Lower leg skin (tissue), 4 donors: ENCODE measurements around the gene VDR. TPM values are rescaled to one million over a fixed set of nuclear protein-coding genes. Genes with fewer than 3 reads are reported as not detected.

Experiments
- DNase-seq, 2 donors: peaks; one replicate each; pipeline ENCODE4 v3.0.0-alpha.2; 2019; ENCODE audit warnings: low spot score in 2 of 2
- H3K4me3 ChIP-seq: fragments of 200-600 bp; sonication (generic); 2 replicates; pipeline ENCODE4 v1.5.1; 2017; ENCODE audit warnings: mild to moderate bottlenecking, low read depth; ENCODE audit not compliant: poor library complexity, severe bottlenecking
- CTCF ChIP-seq, 3 donors: fragments of 450-650 bp; IDR thresholded peaks; one replicate each; pipeline ENCODE4 v1.5.1; 2016; ENCODE audit warnings: antibody characterized with exemption in 3 of 3, mild to moderate bottlenecking in 3 of 3, moderate library complexity in 2 of 3
- POLR2A ChIP-seq, 2 donors: fragments of 450-650 bp; IDR thresholded peaks; one replicate each; pipeline ENCODE4 v1.6.1; 2016 to 2017; ENCODE audit warnings: antibody characterized with exemption in 2 of 2, mild to moderate bottlenecking in 1 of 2, moderate library complexity in 1 of 2
- WGBS, 2 donors: methylation state at CpG; one replicate each; pipeline ENCODE4 v1.1.5; 2018; 5-methylcytosine and 5-hydroxymethylcytosine counted together
- intact Hi-C: fragments of 100-400 bp; cut with DNase I; formaldehyde crosslinking; loops from one replicate; pipeline ENCODE4 v1.15.0; 2023; ENCODE audit warnings: low total_unique reads
- total RNA-seq, 4 donors: library from RNA; depleted of rRNA; stranded (reverse); fragments of >200 nt; gene quantifications; one replicate each; pipeline ENCODE4 v1.1.0, GENCODE V29; 2016

The VDR gene
- total RNA-seq, 4 donors from 2014 or later = 35.9 to 58.1 (median 39.4) TPM

DNA sequence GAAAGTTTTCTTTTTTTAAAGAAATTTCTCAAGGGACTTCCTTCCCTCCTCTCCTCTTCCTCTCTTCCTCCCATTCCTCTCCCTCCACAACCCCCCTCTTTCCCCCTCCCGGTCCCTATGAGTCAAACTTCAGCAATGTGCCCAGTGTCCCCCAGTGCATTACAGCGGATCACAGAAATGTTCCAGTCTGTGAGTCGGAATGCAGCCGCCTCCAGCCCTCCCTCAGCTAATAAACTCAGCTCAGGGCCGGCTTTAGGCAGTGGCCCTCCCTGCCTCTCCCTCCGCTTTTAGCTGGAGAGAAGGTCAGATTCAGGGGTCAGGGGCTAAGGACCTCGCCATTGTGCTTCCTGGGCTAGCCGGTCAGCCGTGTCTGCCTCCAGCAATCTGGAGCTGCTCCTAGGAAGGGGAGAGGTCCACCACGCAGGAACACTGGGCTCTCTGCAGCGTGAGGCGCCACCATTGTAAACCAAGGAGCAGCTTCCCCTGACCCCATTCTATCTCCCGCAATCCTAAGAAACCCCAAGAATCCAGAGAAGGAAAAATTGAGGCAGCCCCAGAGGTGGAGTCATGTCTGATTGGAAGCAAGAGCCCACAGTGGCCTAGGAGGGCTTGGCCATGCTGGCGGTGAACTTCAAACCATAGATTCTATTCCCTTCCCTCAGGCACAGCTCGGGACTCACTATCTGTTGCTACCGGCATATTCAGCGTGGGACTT is 84.0 kb downstream of the VDR start:
- peak; percentile 91 to 97 for DNase-seq
- 18 to 20% methylated on average over 17 of the region's 17 CpGs for WGBS, 2 donors
- intact Hi-C loops = no loop called here
- H3K4me3 ChIP-seq = no peak overlapping the region
- no peak for TF ChIP-seq POLR2A (IDR thresholded peaks at IDR 0.05)
- TF ChIP-seq CTCF (IDR thresholded peaks at IDR 0.05) = no peak

DNA sequence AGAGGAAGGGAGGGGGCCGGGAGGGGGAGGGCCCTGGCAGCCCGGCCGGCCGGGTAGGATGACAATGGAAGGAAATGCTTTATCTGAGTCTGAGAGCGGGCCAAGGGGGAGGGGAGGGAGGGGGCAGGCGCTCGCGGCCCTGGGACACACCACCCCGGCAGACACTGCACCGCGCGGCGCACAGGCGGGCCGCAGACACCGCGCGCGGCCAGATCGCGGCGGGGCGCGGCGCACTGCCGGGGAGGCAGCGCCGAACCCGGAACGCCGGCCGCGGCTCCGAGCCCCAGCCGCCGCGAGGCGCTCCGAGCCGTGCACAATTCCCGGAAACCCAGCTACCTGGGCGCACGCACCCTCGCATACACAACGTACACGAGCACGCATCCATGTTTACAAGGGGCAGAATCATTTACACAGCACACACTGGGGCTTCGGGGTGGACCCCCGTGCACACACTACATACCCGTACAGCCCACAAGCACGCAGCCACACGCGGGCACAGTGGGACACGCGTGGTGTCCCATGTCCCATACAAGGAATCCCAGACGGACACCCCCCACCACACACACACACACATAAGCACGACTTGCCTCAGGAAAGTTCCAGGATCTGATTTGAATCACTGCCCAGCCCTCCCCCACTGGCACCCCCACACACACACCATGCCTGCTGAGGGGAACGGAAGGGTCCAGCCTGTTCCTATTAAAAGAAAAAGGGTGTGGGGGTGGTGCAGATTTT is 84.7 kb downstream of the VDR start, which contains the start of gene HDAC7:
TSS of gene HDAC7 (minus strand) at position 8 of the 735 bp plus-strand sequence. CDS start 118 bp downstream, outside the sequence.
- 2% methylated on average over 24 to 27 of the region's 58 CpGs for WGBS, 2 donors

DNA sequence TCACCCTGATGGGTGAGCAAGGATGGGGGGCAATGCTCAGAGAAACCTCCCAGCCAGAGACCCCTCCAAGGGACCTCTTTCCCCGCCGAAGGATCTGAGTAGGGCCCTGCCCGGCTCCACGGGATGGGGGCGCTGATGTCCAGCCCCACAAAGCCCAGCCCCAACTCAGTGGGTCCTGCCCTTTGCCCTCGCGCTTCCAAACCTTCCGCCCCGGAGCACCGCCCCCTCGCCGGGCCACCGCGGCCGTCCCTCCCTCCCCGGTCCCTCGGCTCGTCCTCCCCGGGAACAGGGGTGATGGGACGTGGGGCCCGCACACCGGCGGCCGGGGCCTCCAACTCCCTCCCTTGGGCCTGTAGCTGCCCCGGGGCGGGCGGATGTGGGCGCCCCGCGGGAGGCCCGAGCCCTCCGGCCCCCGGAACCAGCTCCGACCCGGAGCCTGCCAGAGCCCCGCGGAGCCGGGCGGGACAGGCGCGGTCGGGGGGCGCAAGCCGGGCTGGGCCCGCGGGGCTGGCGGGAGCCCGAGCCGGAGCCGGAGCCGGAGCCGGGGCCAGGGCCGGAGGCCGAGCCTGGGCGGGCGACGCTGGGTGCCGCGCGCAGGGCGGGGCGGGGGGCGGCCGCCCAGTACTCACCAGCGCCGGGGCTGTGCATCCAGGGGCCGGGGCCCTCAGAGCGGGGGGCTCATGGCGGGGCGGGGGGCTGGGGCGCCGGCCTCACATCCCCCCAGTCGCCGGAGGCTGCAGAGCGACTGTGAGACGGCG is 85.5 kb downstream of the VDR start:
- DNase-seq = peak in 1 of 2 donors; percentile 95
- peak overlapping the region; percentile 67 for H3K4me3 ChIP-seq
- intact Hi-C loops = no loop called here
- TF ChIP-seq CTCF (IDR thresholded peaks at IDR 0.05) (no peak), POLR2A (IDR thresholded peaks at IDR 0.05) (no peak)
- 1% methylated on average over 16 to 29 of the region's 77 CpGs for WGBS, 2 donors

More for the DNA sequence above, 84.7 kb downstream of the VDR start, which contains the start of gene HDAC7:
- H3K4me3 ChIP-seq = peak within 1 kb of the TSS; percentile 67
- intact Hi-C loops = no loop called here
- peak; percentile 86 to 96 for DNase-seq
- TF ChIP-seq POLR2A (IDR thresholded peaks at IDR 0.05) (no peak), CTCF (IDR thresholded peaks at IDR 0.05) (no peak)

DNA sequence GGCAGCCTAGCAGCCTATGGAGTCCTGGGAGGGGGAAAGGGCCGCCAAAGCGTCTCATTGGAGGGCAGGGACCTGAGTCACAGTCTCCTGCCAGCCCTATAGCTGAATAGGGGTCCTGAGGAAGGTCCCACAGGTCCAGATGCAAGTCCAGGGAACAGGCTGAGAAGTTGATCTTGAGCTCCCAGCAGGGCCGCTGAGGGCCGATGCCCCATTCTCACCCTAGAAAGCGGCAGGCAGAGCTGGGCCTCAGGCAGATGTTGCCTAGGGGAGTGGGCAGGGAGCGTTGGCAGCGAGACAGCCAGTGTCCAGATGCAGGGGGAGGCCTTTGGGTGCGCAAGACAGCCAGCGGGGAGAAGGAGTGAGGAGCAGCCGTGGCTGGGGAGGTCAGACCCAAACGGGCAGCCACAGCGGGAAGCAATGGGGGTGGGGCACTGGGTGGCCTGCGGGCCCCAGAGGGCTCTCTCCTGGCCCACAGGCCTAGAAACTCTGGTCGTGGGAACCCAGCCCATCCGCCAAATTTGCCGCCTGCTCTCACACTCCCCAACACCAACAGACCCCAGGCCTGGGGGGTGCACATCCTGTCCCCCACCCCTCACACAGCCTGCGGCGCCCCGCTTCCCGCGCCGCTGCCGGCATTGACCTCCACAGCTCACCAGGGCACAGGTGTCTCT is 86.2 kb downstream of the VDR start:
- peak overlapping the region; percentile 67 for H3K4me3 ChIP-seq
- WGBS, 2 donors = 18 to 35% methylated on average over 20 to 21 of the region's 23 CpGs
- intact Hi-C loops = no loop called here
- TF ChIP-seq POLR2A (IDR thresholded peaks at IDR 0.05) = no peak
- TF ChIP-seq CTCF (IDR thresholded peaks at IDR 0.05) = no peak
- peak in 1 of 2 donors; percentile 90 for DNase-seq

DNA sequence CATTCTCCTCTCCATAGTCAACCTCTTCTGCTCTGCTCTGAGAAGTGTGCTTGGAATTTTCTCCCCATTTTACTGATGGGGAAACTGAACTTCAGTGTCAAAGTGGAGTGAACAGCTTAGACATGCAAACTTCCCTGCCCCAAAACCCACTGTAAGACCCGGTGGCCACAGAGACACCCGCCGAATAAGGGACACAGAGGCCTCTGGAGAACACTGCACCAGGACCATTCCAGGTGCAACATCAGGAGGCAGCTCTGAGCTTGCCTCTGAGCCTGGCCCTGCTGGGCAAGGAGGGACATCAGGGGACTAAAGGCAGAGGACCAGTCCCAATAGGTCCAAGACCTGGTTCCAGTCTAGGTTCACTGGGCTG is 86.8 kb downstream of the VDR start:
- TF ChIP-seq CTCF (IDR thresholded peaks at IDR 0.05) (no peak), POLR2A (IDR thresholded peaks at IDR 0.05) (no peak)

More for the DNA sequence above, 86.8 kb downstream of the VDR start:
- WGBS, 2 donors = 60 to 69% methylated on average over 3 of the region's 3 CpGs
- intact Hi-C loops = no loop called here
- no peak overlapping the region for H3K4me3 ChIP-seq
- no peak for DNase-seq
